CD1c-positive myeloid dendritic cell (primary cell): ENCODE results near the gene APOBEC3B.
"Not testable (repeated sequence)": the region's sequence is repeated elsewhere in the genome, so short reads cannot be mapped to it uniquely, and the experiment has no call there.

Source experiments
- DNase-seq: peaks from one replicate; pipeline ENCODE4 v3.0.0-alpha.2; 2016; ENCODE audit errors: extremely low spot score

Gene APOBEC3B

DNA sequence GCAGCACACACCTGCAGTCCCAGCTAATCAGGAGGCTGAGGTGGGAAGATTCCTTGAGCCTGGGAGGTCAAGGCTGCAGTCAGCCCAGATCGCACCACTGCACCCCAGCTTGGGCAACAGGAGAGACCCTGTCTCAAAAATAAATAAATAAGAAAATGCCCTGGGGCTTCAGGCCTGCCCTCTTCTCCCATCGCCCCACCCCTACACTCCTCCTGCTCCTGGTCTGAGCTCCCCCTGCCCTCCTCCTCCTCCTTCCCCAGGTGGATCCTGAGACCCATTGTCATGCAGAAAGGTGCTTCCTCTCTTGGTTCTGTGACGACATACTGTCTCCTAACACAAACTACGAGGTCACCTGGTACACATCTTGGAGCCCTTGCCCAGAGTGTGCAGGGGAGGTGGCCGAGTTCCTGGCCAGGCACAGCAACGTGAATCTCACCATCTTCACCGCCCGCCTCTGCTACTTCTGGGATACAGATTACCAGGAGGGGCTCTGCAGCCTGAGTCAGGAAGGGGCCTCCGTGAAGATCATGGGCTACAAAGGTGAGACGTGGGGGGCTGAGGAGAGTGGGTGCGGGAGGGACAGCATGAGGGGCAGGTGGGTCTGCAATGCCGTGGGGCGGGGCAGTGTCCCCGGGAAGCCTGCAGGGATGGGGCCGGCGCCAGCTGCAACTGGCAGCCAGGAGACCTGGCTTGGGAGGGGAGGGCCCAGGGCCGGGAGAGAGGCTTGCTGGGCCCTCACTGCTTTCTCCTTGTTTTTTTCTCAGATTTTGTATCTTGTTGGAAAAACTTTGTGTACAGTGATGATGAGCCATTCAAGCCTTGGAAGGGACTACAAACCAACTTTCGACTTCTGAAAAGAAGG, 49.5 kb downstream of the APOBEC3B start:
- DNase-seq, result not testable (repeated sequence)

DNA sequence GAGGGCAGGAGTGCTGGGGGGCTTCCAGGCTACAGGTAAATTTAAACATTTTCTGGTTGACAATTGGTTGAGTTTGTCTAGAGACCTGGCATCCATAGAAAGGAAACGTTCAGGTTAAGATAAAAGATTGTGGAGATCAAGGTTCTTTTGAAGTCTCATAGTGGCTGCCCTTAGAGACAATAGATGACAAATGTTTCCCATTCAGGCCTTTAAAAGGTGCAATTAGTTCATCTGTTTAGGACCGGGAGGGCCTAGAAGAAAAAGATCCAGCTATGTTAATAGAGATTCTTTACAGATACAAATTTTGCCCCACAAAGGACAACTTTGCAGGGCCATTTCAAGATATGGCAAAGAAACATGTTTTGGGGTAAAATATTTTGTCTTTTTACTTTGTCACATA, 54.9 kb downstream of the APOBEC3B start:
- DNase-seq, result not testable (repeated sequence)

DNA sequence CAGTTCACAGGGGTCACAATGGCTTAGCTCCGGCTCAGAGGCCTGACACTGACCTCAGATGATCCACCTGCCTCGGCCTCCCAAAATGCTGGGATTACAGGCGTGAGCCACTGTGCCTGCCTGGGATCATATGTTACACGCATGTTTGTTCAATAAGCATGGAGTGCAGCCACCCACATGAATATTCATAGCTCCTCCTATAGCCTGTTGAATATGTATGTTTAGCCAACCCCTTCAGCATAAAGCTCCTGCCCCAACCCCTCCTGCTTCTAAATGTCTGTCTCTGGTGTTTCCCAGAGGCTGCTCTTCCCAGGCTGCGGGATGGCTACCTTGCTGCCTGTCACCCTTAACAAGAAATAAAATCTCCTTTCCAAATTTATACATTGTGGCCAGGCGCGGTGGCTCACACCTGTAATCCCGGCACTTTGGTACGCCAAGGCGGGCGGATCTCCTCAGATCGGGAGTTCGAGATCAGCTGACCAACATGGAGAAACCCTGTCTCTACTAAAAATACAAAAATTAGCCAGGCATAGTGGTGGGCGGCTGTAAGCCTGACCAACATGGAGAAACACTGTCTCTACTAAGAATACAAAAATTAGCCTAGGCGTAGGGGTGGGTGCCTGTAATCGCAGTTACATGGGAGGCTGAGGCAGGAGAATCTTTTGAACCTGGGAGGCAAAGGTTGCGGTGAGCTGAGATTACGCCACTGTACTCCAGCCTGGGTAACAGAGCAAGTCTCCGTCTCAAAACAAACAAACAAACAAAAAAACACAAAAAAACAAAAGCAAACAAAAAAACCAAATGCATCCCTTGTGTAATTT, 57.4 kb downstream of the APOBEC3B start:
- no peak for DNase-seq

DNA sequence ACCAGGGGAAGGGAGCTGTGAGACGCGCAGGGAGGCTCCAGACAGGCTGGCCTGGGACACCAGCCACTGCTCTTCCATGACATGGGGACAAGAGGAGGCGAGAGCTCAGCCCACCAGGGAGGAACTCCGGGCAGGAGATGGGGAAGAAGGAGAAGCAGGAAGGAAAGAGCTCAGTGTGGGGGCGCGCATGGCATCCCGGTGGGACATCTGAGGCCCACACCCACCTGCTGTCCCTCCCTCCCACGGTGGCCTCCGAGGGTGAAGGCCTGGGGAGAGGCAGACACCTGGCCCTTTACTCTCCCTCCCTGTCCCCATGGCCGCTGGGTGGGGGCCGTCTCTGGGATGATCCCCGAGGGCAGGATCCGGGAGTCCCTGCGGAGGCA, 58.0 kb downstream of the APOBEC3B start:
- DNase-seq, result peak; percentile 27

DNA sequence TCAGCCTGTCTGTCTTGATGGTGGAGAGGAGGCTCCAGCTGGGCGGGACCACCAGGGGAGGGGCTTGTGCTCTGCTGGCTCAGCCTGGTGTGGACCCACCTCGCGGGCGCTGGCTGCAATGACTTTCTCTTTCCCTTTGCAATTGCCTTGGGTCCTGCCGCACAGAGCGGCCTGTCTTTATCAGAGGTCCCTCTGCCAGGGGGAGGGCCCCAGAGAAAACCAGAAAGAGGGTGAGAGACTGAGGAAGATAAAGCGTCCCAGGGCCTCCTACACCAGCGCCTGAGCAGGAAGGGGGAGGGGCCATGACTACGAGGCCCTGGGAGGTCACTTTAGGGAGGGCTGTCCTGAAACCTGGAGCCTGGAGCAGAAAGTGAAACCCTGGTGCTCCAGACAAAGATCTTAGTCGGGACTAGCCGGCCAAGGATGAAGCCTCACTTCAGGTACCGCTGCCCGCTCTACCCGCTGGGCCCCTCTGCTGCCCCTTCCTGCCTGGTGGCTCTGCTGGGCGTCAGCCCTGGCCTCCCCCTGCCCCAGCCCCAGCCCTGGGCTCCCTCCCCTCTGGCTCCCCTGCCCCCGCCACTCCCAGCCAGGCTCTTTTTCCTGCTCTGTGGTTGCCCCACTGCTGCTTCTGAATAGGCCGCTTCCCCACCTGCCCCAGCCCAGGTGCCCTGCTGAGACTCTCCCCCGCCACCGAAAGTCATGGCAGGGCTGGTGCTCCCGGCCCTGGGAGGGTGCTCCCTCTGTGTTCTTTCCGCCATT, 58.6 kb downstream of the APOBEC3B start, which contains the start of gene APOBEC3F:
Gene APOBEC3F, plus strand, starts transcription at position 327 of the 759 bp plus-strand sequence. Its CDS starts 97 bp downstream, at position 424.
- DNase-seq, result peak; percentile 30

DNA sequence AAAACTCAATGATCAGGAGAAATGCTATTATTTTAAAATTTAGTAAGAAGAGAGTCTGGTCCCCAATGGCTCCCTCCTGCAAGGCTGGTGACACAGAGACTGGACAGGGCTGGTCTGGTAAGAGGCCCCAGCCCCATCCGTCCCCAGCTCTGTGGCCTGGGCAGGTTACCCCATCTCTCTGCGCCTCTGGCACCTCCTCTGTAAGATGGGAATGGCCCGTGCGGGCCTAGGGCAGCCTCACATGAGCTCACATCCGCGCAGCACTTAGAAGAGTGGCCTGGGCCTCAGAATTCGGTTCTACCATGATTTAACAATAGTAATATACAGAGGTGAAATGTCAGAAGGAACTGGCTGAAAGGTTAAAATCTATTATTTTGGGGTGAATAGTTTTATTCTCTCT, 59.8 kb downstream of the APOBEC3B start:
- DNase-seq, result no peak
